ENCODE results near the gene ATP6V1G1. TPM values are rescaled to one million over a fixed set of nuclear protein-coding genes. Genes with fewer than 3 reads are reported as not detected.

The ATP6V1G1 gene
- total RNA-seq, 4 donors from 2014 or later, result 91.2 to 137 (median 120) TPM

- WGBS, 2 donors (ENCODE audit: low coverage in 1 of 2), result 90 to 100% methylated on average over 2 of the region's 2 CpGs
- no peak for ATAC-seq
- no peaks in the 10 kb centered on the region for H3K27me3 ChIP-seq
- no peak overlapping the region for H3K4me3 ChIP-seq
- TF ChIP-seq POLR2AphosphoS5 (IDR thresholded peaks at IDR 0.05) (no peak), POLR2A (IDR thresholded peaks at IDR 0.05) (no peak), CTCF (IDR thresholded peaks at IDR 0.05) (no peak), EP300 (IDR thresholded peaks at IDR 0.05) (no peak)
- H3K9me3 ChIP-seq, result no peaks in the 10 kb centered on the region
- H3K4me1 ChIP-seq, result no peaks in the 10 kb centered on the region
- no peak overlapping the region for H3K27ac ChIP-seq
- no peaks in the 10 kb centered on the region for H3K36me3 ChIP-seq
Observed at GRCh38 chr9:114580609-114581193, 6.9 kb upstream of the ATP6V1G1 start.

GRCh38 chr9:114583371-114584155 lies 4.0 kb upstream of the ATP6V1G1 start:
- Histone ChIP-seq H3K9me3 (no peaks in the 10 kb centered on the region), H3K4me3 (no peak overlapping the region), H3K27ac (no peak overlapping the region), H3K36me3 (no peaks in the 10 kb centered on the region), H3K27me3 (no peaks in the 10 kb centered on the region), H3K4me1 (peaks cover 0 to 13% (median 0%) of the 10 kb centered on the region in 3 donors)
- 49 to 60% methylated on average over 5 of the region's 5 CpGs for WGBS, 2 donors (ENCODE audit: low coverage in 1 of 2)
- TF ChIP-seq CTCF (IDR thresholded peaks at IDR 0.05), result no peak
- TF ChIP-seq POLR2A (IDR thresholded peaks at IDR 0.05), result no peak
- TF ChIP-seq POLR2AphosphoS5 (IDR thresholded peaks at IDR 0.05), result no peak
- TF ChIP-seq EP300 (IDR thresholded peaks at IDR 0.05), result no peak
- no peak for ATAC-seq

- Histone ChIP-seq H3K9me3 (no peaks in the 10 kb centered on the region), H3K4me1 (peaks cover 3 to 60% (median 31%) of the 10 kb centered on the region in 3 donors), H3K27ac (peak overlapping the region; percentile 86 to 96 (median 92)), H3K36me3 (peaks cover 0 to 9% of the 10 kb centered on the region in 2 donors), H3K27me3 (no peaks in the 10 kb centered on the region), H3K4me3 (peak overlapping the region; percentile 70 to 79)
- 0% methylated on average over 3 to 12 of the region's 12 CpGs for WGBS, 2 donors (ENCODE audit: low coverage in 1 of 2)
- no peak for TF ChIP-seq POLR2A (IDR thresholded peaks at IDR 0.05)
- no peak for TF ChIP-seq POLR2AphosphoS5 (IDR thresholded peaks at IDR 0.05)
- TF ChIP-seq CTCF (IDR thresholded peaks at IDR 0.05), result no peak
- no peak for TF ChIP-seq EP300 (IDR thresholded peaks at IDR 0.05)
- no peak for ATAC-seq
Observed at GRCh38 chr9:114588210-114588609, 641 bp downstream of the ATP6V1G1 start.

GRCh38 chr9:114588651-114589526 lies 1.3 kb downstream of the ATP6V1G1 start:
- peak overlapping the region in 3 of 4 donors; percentile 88 to 96 (median 96) for H3K27ac ChIP-seq
- H3K27me3 ChIP-seq, result no peaks in the 10 kb centered on the region
- H3K4me1 ChIP-seq, result peaks cover 3 to 65% (median 31%) of the 10 kb centered on the region in 3 donors
- peak overlapping the region; percentile 70 to 79 for H3K4me3 ChIP-seq
- 8 to 16% methylated on average over 9 to 11 of the region's 11 CpGs for WGBS, 2 donors (ENCODE audit: low coverage in 1 of 2)
- no peaks in the 10 kb centered on the region for H3K9me3 ChIP-seq
- ATAC-seq, result no peak
- TF ChIP-seq EP300 (IDR thresholded peaks at IDR 0.05) (no peak), POLR2A (IDR thresholded peaks at IDR 0.05) (no peak), CTCF (IDR thresholded peaks at IDR 0.05) (no peak), POLR2AphosphoS5 (IDR thresholded peaks at IDR 0.05) (peak; percentile 29)
- H3K36me3 ChIP-seq, result peaks cover 0 to 16% of the 10 kb centered on the region in 2 donors

Data from gastroesophageal sphincter (tissue), 4 donors.